DMS114 treated with DMSO at 0.1 percent for 48 hours (cell line): ENCODE results near the gene CASP8.

Experiments used
- DNase-seq: peaks from one replicate; lab custom pipeline; 2025; ENCODE audit not compliant: unreplicated experiment; lab: John Stamatoyannopoulos, UW

Gene CASP8

GRCh38 chr2:201329409-201329808 lies 69.1 kb downstream of the CASP8 start:
- DNase-seq = no peak
